Glutamatergic neuron (in vitro differentiated cells): Measurements from ENCODE around the gene CFAP53. TPM values are rescaled to one million over a fixed set of nuclear protein-coding genes. Genes with fewer than 3 reads are reported as not detected.
"Not testable (repeated sequence)": the region's sequence is repeated elsewhere in the genome, so short reads cannot be mapped to it uniquely, and the experiment has no call there.

Source experiments
- DNase-seq: peaks from one replicate; pipeline ENCODE4 v3.0.0; 2022
- H3K27ac Mint-ChIP-seq: one replicate; pipeline ENCODE4 v1.8.0; 2020; ENCODE audit warnings: mild to moderate bottlenecking, mixed read lengths, inconsistent platforms; ENCODE audit not compliant: unreplicated experiment
- H3K27me3 Mint-ChIP-seq: one replicate; pipeline ENCODE4 v1.8.0; 2020; ENCODE audit warnings: mild to moderate bottlenecking, moderate library complexity, mixed read lengths, inconsistent platforms; ENCODE audit not compliant: unreplicated experiment
- H3K36me3 Mint-ChIP-seq: one replicate; pipeline ENCODE4 v1.8.0; 2020; ENCODE audit warnings: mild to moderate bottlenecking, mixed read lengths, inconsistent platforms; ENCODE audit not compliant: unreplicated experiment
- H3K4me1 Mint-ChIP-seq: one replicate; pipeline ENCODE4 v1.8.0; 2020; ENCODE audit warnings: mild to moderate bottlenecking, low read depth, mixed read lengths, inconsistent platforms; ENCODE audit not compliant: unreplicated experiment
- H3K4me3 Mint-ChIP-seq: one replicate; pipeline ENCODE4 v1.8.0; 2020; ENCODE audit warnings: mild to moderate bottlenecking, mixed read lengths, inconsistent platforms; ENCODE audit not compliant: unreplicated experiment
- H3K9me3 Mint-ChIP-seq: one replicate; pipeline ENCODE4 v1.8.0; 2020; ENCODE audit warnings: mild to moderate bottlenecking, moderate library complexity, mixed read lengths, inconsistent platforms; ENCODE audit not compliant: unreplicated experiment
- total RNA-seq: library from RNA; stranded (reverse); fragmentation: NEBNext Ultra II Directional; extraction: Animal tissue kit (Norgen Biotek cat#: 25700); gene quantifications from one replicate; pipeline ENCODE4 v1.2.1, GENCODE V29; 2021; ENCODE audit not compliant: unreplicated experiment
- TF ChIP-seq, protein P1 (sequence below): fragments of 200-600 bp; sonication (generic); IDR thresholded peaks from one replicate; pipeline ENCODE4 v1.5.0; 2021; ENCODE audit not compliant: partially characterized antibody, unreplicated experiment

CFAP53 gene
- total RNA-seq, 1 donor from 2014 or later: 0.22 TPM

DNA sequence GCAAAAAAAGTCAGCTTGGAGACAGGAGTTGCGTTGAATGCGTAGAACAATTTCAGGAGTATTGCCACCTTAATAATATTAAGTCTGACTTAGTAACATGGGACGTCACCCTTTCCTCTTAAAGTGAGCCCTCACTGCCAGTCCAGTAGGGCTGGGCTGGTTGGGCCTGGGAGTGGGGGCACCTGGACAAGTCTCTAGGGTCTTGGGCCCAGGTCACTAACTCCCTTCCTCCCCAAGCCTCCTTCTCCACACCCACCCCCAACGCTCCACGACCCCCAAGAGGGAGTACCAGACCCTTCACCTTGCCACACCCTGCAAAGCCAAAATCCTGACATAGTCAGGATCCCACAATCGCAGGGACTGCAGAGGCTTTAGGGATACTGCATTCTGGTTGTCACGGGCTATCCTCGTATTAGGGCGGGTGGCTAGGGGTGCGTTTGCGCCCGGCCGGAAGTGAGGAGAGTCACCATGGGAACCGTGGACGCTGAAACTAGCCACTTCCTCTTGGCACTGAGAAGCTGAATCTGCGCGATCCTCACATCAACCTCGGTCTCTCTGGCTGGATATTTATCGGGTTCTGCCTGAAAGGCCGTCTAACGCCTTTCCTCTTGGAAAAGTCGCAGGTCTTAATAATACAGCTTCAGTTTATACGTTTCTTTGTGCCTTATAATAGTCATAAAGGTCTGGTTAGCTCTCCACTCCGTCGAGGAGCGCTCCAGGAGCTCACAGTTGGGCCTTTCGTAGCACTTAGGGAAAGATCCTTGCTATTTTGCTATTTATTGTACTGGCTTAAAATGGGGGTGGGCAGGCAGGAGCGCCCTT, 31.5 kb upstream of the CFAP53 start:
- Mint-ChIP-seq H3K9me3 (peaks cover 3% of the 10 kb centered on the region), H3K4me1 (no peaks in the 10 kb centered on the region), H3K4me3 (peak overlapping the region; percentile 90), H3K36me3 (no peaks in the 10 kb centered on the region), H3K27ac (no peak overlapping the region), H3K27me3 (no peaks in the 10 kb centered on the region)
- DNase-seq: peak; percentile 81
- TF ChIP-seq, protein P1, sequence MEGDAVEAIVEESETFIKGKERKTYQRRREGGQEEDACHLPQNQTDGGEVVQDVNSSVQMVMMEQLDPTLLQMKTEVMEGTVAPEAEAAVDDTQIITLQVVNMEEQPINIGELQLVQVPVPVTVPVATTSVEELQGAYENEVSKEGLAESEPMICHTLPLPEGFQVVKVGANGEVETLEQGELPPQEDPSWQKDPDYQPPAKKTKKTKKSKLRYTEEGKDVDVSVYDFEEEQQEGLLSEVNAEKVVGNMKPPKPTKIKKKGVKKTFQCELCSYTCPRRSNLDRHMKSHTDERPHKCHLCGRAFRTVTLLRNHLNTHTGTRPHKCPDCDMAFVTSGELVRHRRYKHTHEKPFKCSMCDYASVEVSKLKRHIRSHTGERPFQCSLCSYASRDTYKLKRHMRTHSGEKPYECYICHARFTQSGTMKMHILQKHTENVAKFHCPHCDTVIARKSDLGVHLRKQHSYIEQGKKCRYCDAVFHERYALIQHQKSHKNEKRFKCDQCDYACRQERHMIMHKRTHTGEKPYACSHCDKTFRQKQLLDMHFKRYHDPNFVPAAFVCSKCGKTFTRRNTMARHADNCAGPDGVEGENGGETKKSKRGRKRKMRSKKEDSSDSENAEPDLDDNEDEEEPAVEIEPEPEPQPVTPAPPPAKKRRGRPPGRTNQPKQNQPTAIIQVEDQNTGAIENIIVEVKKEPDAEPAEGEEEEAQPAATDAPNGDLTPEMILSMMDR: no peak

DNA sequence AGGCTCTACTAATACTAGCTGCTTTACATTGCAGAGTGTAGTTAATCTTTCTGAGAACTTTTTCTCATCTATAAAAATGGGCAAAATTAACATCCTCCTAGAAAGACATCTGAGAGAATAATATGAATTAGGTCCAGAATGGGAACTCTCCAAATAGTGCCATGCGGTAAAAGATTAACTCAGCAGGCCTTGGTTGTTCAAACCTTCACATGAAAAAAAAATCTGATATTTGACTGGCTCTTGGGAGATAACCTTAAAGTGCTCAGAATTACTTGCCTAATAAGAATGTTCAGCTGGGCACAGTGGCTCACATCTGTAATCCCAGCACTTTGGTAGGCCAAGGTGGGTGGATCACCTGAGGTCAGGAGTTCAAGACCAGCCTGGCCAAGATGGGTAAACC, 26.7 kb upstream of the CFAP53 start:
- Mint-ChIP-seq H3K27me3 (peaks cover 3% of the 10 kb centered on the region), H3K9me3 (peaks cover 5% of the 10 kb centered on the region), H3K4me1 (no peaks in the 10 kb centered on the region), H3K27ac (no peak overlapping the region), H3K4me3 (no peak overlapping the region), H3K36me3 (no peaks in the 10 kb centered on the region)
- no peak for DNase-seq
- TF ChIP-seq, protein P1: no peak

DNA sequence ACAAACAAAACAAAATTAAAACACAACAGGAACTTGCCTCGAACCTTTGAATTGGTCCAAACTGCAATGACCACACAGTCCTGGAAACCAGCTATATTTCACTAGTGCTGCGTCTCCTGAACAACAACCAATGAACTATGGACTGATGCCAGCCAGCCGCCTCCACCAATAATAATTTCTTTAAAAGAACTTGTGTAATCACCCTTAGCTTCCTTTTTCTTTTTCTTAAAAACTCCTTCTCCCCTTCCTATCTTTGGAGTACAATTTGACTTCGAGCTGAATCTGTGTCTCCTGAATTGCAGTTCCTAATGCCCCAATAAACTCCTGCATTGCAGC, 22.8 kb upstream of the CFAP53 start:
- peaks cover 16% of the 10 kb centered on the region for H3K27me3 Mint-ChIP-seq
- no peak overlapping the region for H3K27ac Mint-ChIP-seq
- peaks cover under 1% of the 10 kb centered on the region for H3K36me3 Mint-ChIP-seq
- peaks cover 16% of the 10 kb centered on the region for H3K9me3 Mint-ChIP-seq
- TF ChIP-seq, protein P1: no peak
- peak overlapping the region; percentile 68 for H3K4me3 Mint-ChIP-seq
- H3K4me1 Mint-ChIP-seq: peaks cover 6% of the 10 kb centered on the region
- no peak for DNase-seq

DNA sequence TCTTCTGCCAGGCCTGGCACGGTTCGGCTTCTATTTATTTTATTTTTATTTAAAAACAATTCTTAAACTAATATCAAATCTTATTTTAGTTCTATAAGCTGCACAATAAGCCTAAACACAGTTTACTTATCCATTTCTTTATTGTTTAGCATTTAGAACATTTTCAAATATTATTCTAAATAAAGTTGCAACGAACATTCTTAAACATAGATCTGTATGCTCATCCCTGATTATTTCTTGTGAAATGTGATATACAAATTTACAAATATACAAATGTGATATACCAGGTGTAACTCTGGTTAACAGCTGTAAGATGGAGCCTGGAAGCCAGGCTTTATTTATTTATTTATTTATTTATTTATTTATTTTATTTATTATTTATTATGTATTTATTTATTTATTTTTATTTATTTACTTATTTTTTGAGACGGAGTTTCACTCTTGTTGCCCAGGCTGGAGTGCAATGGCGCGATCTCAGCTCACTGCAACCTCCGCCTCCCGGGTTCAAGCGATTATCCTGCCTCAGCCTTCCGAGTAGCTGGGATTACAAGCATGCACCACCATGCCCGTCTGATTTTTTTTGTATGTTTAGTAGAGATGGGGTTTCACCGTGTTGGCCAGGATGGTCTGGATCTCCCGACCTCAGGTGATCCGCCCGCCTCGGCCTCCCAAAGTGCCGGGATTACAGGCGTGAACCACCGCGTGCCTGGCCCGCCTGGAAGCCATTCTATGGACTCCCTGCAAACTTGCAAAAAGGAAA, 22.2 kb upstream of the CFAP53 start:
- not testable (repeated sequence) for DNase-seq, H3K36me3 Mint-ChIP-seq, H3K4me1 Mint-ChIP-seq
- H3K27me3 Mint-ChIP-seq: peaks cover 18% of the 10 kb centered on the region
- peak overlapping the region; percentile 88 for H3K27ac Mint-ChIP-seq
- H3K9me3 Mint-ChIP-seq: peaks cover 18% of the 10 kb centered on the region
- peak overlapping the region; percentile 99 for H3K4me3 Mint-ChIP-seq

DNA sequence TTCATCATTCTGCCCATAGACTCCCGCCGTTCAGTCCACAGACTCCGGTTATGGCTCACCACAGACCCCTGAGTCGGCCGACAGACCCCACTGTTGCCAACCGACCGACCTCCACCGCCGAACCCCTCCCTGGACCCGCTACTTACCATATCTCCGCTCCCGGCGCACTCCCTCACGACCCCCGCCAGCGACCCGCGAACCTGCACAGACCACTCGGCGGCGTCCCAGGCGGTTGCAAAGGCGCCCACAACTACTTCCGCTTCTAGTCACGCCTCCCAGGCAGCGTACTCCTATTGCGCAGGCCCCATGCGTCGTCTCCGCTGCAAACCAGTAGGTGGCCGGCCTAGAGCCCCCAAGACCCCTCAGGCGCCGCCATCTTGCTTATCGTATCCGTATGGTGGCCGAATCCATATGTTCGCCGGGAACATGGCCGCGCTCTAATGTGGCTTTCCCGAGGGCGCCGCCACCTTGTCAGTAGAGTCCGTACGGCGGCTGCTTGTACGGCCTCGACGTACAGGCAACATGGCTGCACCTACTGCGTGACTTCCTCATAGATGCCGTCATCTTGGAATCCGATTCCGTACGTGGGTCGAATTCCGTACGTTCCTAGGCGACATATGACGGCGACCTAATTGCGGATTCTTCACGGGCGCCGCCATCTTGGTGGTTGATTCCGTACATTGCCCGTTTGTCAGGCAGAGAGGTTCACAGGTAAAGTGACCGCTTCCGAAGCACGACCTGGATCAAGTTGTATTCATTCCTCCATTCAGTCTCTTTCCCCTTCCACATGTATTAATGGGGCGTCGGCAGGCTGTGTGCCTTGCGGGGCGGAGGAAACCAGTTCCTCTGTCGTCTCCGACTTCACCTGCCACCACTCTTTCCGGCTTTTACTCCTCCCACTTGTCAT, 21.4 kb upstream of the CFAP53 start, which contains the start of gene CXXC1:
Gene CXXC1 (minus strand): TSS at position 252 of the 907 bp plus-strand sequence. CDS start 103 bp downstream, at position 149.
- peaks cover 6% of the 10 kb centered on the region for H3K4me1 Mint-ChIP-seq
- peaks cover 4% of the 10 kb centered on the region for H3K36me3 Mint-ChIP-seq
- peak within 1 kb of the TSS; percentile 99 for H3K4me3 Mint-ChIP-seq
- TF ChIP-seq, protein P1: peak; percentile 79
- H3K27me3 Mint-ChIP-seq: peaks cover 18% of the 10 kb centered on the region
- peaks cover 22% of the 10 kb centered on the region for H3K9me3 Mint-ChIP-seq
- peak within 1 kb of the TSS; percentile 89 for H3K27ac Mint-ChIP-seq
- peak; percentile 98 for DNase-seq
